Mucosa of descending colon (tissue), 3 donors: Measurements from ENCODE around the gene STATH. TPM values are rescaled to one million over a fixed set of nuclear protein-coding genes. Genes with fewer than 3 reads are reported as not detected.
A peak's percentile ranks its signal among the peaks of the same experiment; 100 is the strongest.

Experiments used
- ATAC-seq: fragments of 200-7000 bp; cut with Tn5 transposase; one replicate; pipeline ENCODE4 v1.9.1; 2020; ENCODE audit warnings: mild to moderate bottlenecking, moderate library complexity
- DNase-seq, 3 donors: peaks; one replicate each; pipeline ENCODE4 v3.0.0-alpha.2; 2020
- H3K36me3 ChIP-seq: fragments of 200-600 bp; one replicate; pipeline ENCODE4 v1.8.0; 2021; ENCODE audit warnings: low read depth, mild to moderate bottlenecking
- H3K4me1 ChIP-seq: fragments of 200-600 bp; one replicate; pipeline ENCODE4 v1.8.0; 2021; ENCODE audit warnings: low read depth, mild to moderate bottlenecking
- H3K4me3 ChIP-seq: fragments of 200-600 bp; one replicate; pipeline ENCODE4 v1.8.0; 2021; ENCODE audit warnings: mild to moderate bottlenecking
- H3K9me3 ChIP-seq: fragments of 200-600 bp; one replicate; pipeline ENCODE4 v1.8.0; 2021; ENCODE audit warnings: mild to moderate bottlenecking
- CTCF ChIP-seq: fragments of 200-600 bp; IDR thresholded peaks from one replicate; pipeline ENCODE4 v1.8.0; 2022; ENCODE audit warnings: antibody characterized with exemption, mild to moderate bottlenecking
- intact Hi-C, 2 donors: fragments of 100-400 bp; cut with DNase I in 1 of 2; cut with micrococcal nuclease in 1 of 2; formaldehyde crosslinking; loops; one replicate each; pipeline versions ENCODE4 v1.11.0 to v1.11.1; 2022; cut with DNase I, micrococcal nuclease
- total RNA-seq, 3 donors: library from RNA; stranded (reverse); fragmentation: NEBNext Ultra II Directional in 2 of 3; extraction: Animal tissue kit (Norgen Biotek cat#: 25700) in 2 of 3; gene quantifications; one replicate each; pipeline versions ENCODE4 v1.2.1 to v1.2.4, GENCODE V29; 2021 to 2023
- donor health status: DM: no; HTN: no; CAD: no; lungs with moderate emphysema.
- donor health status: DM: no; HTN: no; CAD: no.
- donor health status: DM: no; HTN: yes; CAD: no.

Gene STATH
- total RNA-seq, 3 donors from 2014 or later: not detected

GRCh38 chr4:69977582-69977981 lies 18.2 kb upstream of the STATH start:
- intact Hi-C loops: no loop called here
- TF ChIP-seq CTCF: no peak
- no peaks in the 10 kb centered on the region for H3K4me1 ChIP-seq
- H3K4me3 ChIP-seq: no peak overlapping the region
- H3K36me3 ChIP-seq: no peaks in the 10 kb centered on the region
- DNase-seq (no peak), ATAC-seq (no peak)
- no peaks in the 10 kb centered on the region for H3K9me3 ChIP-seq

- peak; percentile 47 for ATAC-seq
- no peak for TF ChIP-seq CTCF
- Histone ChIP-seq H3K4me1 (no peaks in the 10 kb centered on the region), H3K9me3 (no peaks in the 10 kb centered on the region), H3K4me3 (no peak overlapping the region), H3K36me3 (no peaks in the 10 kb centered on the region)
- DNase-seq: peak in 1 of 3 donors; percentile 4
- intact Hi-C loops: no loop called here
Measured at GRCh38 chr4:69984030-69984443, 11.7 kb upstream of the STATH start.

GRCh38 chr4:69986663-69987062 lies 9.1 kb upstream of the STATH start:
- no peaks in the 10 kb centered on the region for H3K36me3 ChIP-seq
- ATAC-seq (no peak), DNase-seq (no peak)
- intact Hi-C loops: no loop called here
- H3K4me3 ChIP-seq: no peak overlapping the region
- H3K9me3 ChIP-seq: no peaks in the 10 kb centered on the region
- TF ChIP-seq CTCF: no peak
- no peaks in the 10 kb centered on the region for H3K4me1 ChIP-seq

- Histone ChIP-seq H3K4me1 (no peaks in the 10 kb centered on the region), H3K9me3 (no peaks in the 10 kb centered on the region), H3K36me3 (no peaks in the 10 kb centered on the region), H3K4me3 (no peak overlapping the region)
- no peak for ATAC-seq
- DNase-seq: no peak
- no peak for TF ChIP-seq CTCF
- intact Hi-C loops: no loop called here
Measured at GRCh38 chr4:69991016-69991415, 4.8 kb upstream of the STATH start.

- ATAC-seq (no peak), DNase-seq (no peak)
- no peak for TF ChIP-seq CTCF
- no peaks in the 10 kb centered on the region for H3K9me3 ChIP-seq
- intact Hi-C loops: no loop called here
- no peaks in the 10 kb centered on the region for H3K36me3 ChIP-seq
- no peak overlapping the region for H3K4me3 ChIP-seq
- no peaks in the 10 kb centered on the region for H3K4me1 ChIP-seq
Measured at GRCh38 chr4:69994782-69995181, 984 bp upstream of the STATH start.

GRCh38 chr4:69999420-69999819 lies 3.7 kb downstream of the STATH start:
- intact Hi-C loops: no loop called here
- no peak for DNase-seq
- Histone ChIP-seq H3K9me3 (no peaks in the 10 kb centered on the region), H3K4me1 (no peaks in the 10 kb centered on the region), H3K4me3 (no peak overlapping the region), H3K36me3 (no peaks in the 10 kb centered on the region)
- ATAC-seq: no peak
- no peak for TF ChIP-seq CTCF
